ENCODE results near the gene MAP3K5. TPM values are rescaled to one million over a fixed set of nuclear protein-coding genes. Genes with fewer than 3 reads are reported as not detected.
"Not testable (repeated sequence)": the region's sequence is repeated elsewhere in the genome, so short reads cannot be mapped to it uniquely, and the experiment has no call there.

Gene MAP3K5
- total RNA-seq, 1 donor from 2014 or later, result 5.7 TPM

- Histone ChIP-seq H3K4me3 (ENCODE audit: low read depth, low read length) (no peak overlapping the region), H3K36me3 (ENCODE audit: control insufficient read depth, insufficient read depth, low read length) (no peaks in the 10 kb centered on the region), H3K27me3 (ENCODE audit: control insufficient read depth, insufficient read depth, low read length) (no peaks in the 10 kb centered on the region)
- TF ChIP-seq CTCF (IDR thresholded peaks at IDR 0.05; ENCODE audit: insufficient read depth, low read length, poor library complexity, severe bottlenecking), result no peak
- DNase-seq (ENCODE audit: low read depth), result no peak
Measured at GRCh38 chr6:136720045-136720770, 72.1 kb downstream of the MAP3K5 start.

GRCh38 chr6:136719280-136720044 lies 72.8 kb downstream of the MAP3K5 start:
- TF ChIP-seq CTCF (IDR thresholded peaks at IDR 0.05; ENCODE audit: insufficient read depth, low read length, poor library complexity, severe bottlenecking), result no peak
- no peak for DNase-seq (ENCODE audit: low read depth)
- Histone ChIP-seq H3K4me3 (ENCODE audit: low read depth, low read length) (no peak overlapping the region), H3K27me3 (ENCODE audit: control insufficient read depth, insufficient read depth, low read length) (no peaks in the 10 kb centered on the region), H3K36me3 (ENCODE audit: control insufficient read depth, insufficient read depth, low read length) (no peaks in the 10 kb centered on the region)

GRCh38 chr6:136718476-136718875 lies 73.8 kb downstream of the MAP3K5 start:
- Histone ChIP-seq H3K36me3 (ENCODE audit: control insufficient read depth, insufficient read depth, low read length) (no peaks in the 10 kb centered on the region), H3K4me3 (ENCODE audit: low read depth, low read length) (no peak overlapping the region)
- no peak for TF ChIP-seq CTCF (IDR thresholded peaks at IDR 0.05; ENCODE audit: insufficient read depth, low read length, poor library complexity, severe bottlenecking)

GRCh38 chr6:136717716-136717990 lies 74.6 kb downstream of the MAP3K5 start:
- TF ChIP-seq CTCF (IDR thresholded peaks at IDR 0.05; ENCODE audit: insufficient read depth, low read length, poor library complexity, severe bottlenecking), result no peak
- H3K36me3 ChIP-seq (ENCODE audit: control insufficient read depth, insufficient read depth, low read length), result no peaks in the 10 kb centered on the region
- no peak for DNase-seq (ENCODE audit: low read depth)
- H3K4me3 ChIP-seq (ENCODE audit: low read depth, low read length), result no peak overlapping the region
- no peaks in the 10 kb centered on the region for H3K27me3 ChIP-seq (ENCODE audit: control insufficient read depth, insufficient read depth, low read length)

More at GRCh38 chr6:136718476-136718875, 73.8 kb downstream of the MAP3K5 start:
- no peaks in the 10 kb centered on the region for H3K27me3 ChIP-seq (ENCODE audit: control insufficient read depth, insufficient read depth, low read length)
- no peak for DNase-seq (ENCODE audit: low read depth)

- no peak for TF ChIP-seq CTCF (IDR thresholded peaks at IDR 0.05; ENCODE audit: insufficient read depth, low read length, poor library complexity, severe bottlenecking)
- DNase-seq (ENCODE audit: low read depth), result no peak
- Histone ChIP-seq H3K27me3 (ENCODE audit: control insufficient read depth, insufficient read depth, low read length) (no peaks in the 10 kb centered on the region), H3K4me3 (ENCODE audit: low read depth, low read length) (no peak overlapping the region), H3K36me3 (ENCODE audit: control insufficient read depth, insufficient read depth, low read length) (no peaks in the 10 kb centered on the region)
Measured at GRCh38 chr6:136716917-136717715, 75.2 kb downstream of the MAP3K5 start.

- H3K4me3 ChIP-seq (ENCODE audit: low read depth, low read length); H3K36me3 ChIP-seq (ENCODE audit: control insufficient read depth, insufficient read depth, low read length); H3K27me3 ChIP-seq (ENCODE audit: control insufficient read depth, insufficient read depth, low read length); DNase-seq (ENCODE audit: low read depth): not testable (repeated sequence)
Measured at GRCh38 chr6:136712642-136713041, 79.6 kb downstream of the MAP3K5 start.

Data from kidney epithelial cell (primary cell).